K562 (cell line): ENCODE measurements around the gene TEX22. TPM values are rescaled to one million over a fixed set of nuclear protein-coding genes. Genes with fewer than 3 reads are reported as not detected.

ENCODE experiments used
- CBFA2T2 ChIP-seq: fragments of 450-650 bp; conservative IDR thresholded peaks from 2 replicates; pipeline ENCODE4 v1.6.1; 2017; ENCODE audit warnings: mild to moderate bottlenecking
- FOXM1 ChIP-seq, 2 experiments: fragments of 450-650 bp in 1 of 2; sonication (generic) in 1 of 2; formaldehyde crosslinking in 1 of 2; IDR thresholded peaks; 2 replicates each; pipeline versions ENCODE4 v1.6.1 to v1.9.0; 2017 to 2022; ENCODE audit warnings: low read depth in 2 of 2, mild to moderate bottlenecking in 2 of 2, missing genetic modification reagents in 1 of 2, moderate library complexity in 1 of 2
- HNRNPK ChIP-seq: fragments of 200-400 bp; formaldehyde crosslinking; IDR thresholded peaks from one replicate; pipeline ENCODE4 v1.6.1; 2018; ENCODE audit warnings: mild to moderate bottlenecking, low read depth, low read length; ENCODE audit not compliant: poor library complexity, severe bottlenecking
- HNRNPUL1 ChIP-seq: fragments of 200-400 bp; formaldehyde crosslinking; IDR thresholded peaks from 2 replicates; pipeline ENCODE4 v1.6.1; 2017; ENCODE audit warnings: low read length
- MYBL2 ChIP-seq, 2 experiments: fragments of 450-650 bp in 1 of 2; sonication (generic) in 1 of 2; formaldehyde crosslinking in 1 of 2; IDR thresholded peaks; 2 replicates each; pipeline versions ENCODE4 v1.6.1 to v1.8.1; 2017 to 2022; ENCODE audit warnings: borderline replicate concordance in 1 of 2, inconsistent platforms in 1 of 2, low read depth in 1 of 2, mild to moderate bottlenecking in 1 of 2, missing genetic modification reagents in 1 of 2, moderate library complexity in 1 of 2
- RCOR1 ChIP-seq, 2 experiments: IDR thresholded peaks; 2 replicates each; pipeline ENCODE4 v1.6.1; 2012; ENCODE audit warnings: low read depth in 2 of 2, low read length in 2 of 2, borderline replicate concordance in 1 of 2, improper control_type of control experiment in 1 of 2
- TCFL5 ChIP-seq: fragments of 250-450 bp; sonication (Bioruptor Pico); conservative IDR thresholded peaks from 2 replicates; pipeline ENCODE4 v1.6.1; 2021; ENCODE audit warnings: mild to moderate bottlenecking, moderate library complexity, matching md5 sums
- TGIF2 ChIP-seq: sonication (generic); formaldehyde crosslinking; IDR thresholded peaks from 2 replicates; pipeline ENCODE4 v1.8.1; 2022; ENCODE audit warnings: mild to moderate bottlenecking, missing genetic modification reagents, moderate library complexity
- ZFP1 ChIP-seq: fragments of 450-650 bp; formaldehyde crosslinking; IDR thresholded peaks from 2 replicates; pipeline ENCODE4 v1.4.0; 2020; ENCODE audit warnings: mild to moderate bottlenecking, mixed read lengths
- ZFP36 ChIP-seq: fragments of 150-350 bp; IDR thresholded peaks from 2 replicates; pipeline ENCODE4 v1.6.1; 2018; ENCODE audit warnings: low read length, low read depth; ENCODE audit not compliant: partially characterized antibody
- ZFPM2 ChIP-seq: fragments of 250-450 bp; sonication (Bioruptor Pico); IDR thresholded peaks from 2 replicates; pipeline ENCODE4 v1.5.1; 2022; ENCODE audit warnings: mild to moderate bottlenecking
- polyA plus RNA-seq, 8 experiments: library from polyadenylated mRNA; depleted of rRNA in 4 of 8; stranded (reverse) in 5 of 8; unstranded in 3 of 8; fragments of >200 nt; fragmentation: Nextera tagmentation in 2 of 8; fragmentation: Illumina TruSeq in 1 of 8; extraction: Ambion mirVana in 2 of 8; extraction: Trizol in 1 of 8; gene quantifications; 2 replicates each; pipeline versions ENCODE4 v1.2.1 to v1.2.3, GENCODE V29; 2011 to 2014; ENCODE audit warnings: inconsistent platforms in 1 of 8, missing spikeins in 1 of 8
- total RNA-seq, 7 experiments: library from RNA; depleted of rRNA in 6 of 7; stranded (reverse); fragments of >200 nt in 6 of 7; fragmentation: Illumina TruSeq in 2 of 7; extraction: Trizol in 2 of 7; gene quantifications; 2 replicates each; pipeline versions ENCODE4 v1.2.1 to v1.2.3, GENCODE V29; 2011 to 2021; ENCODE audit warnings: low replicate concordance in 1 of 7
- TF ChIP-seq, protein P1 (sequence below): fragments of 200-400 bp; formaldehyde crosslinking; IDR thresholded peaks from 2 replicates; pipeline ENCODE4 v1.6.1; 2017; ENCODE audit warnings: mild to moderate bottlenecking, low read depth, low read length, moderate library complexity
- TF ChIP-seq, protein P2 (sequence below): fragments of 250-450 bp; sonication (Bioruptor Pico); IDR thresholded peaks from 2 replicates; pipeline ENCODE4 v1.5.0; 2021
- TF ChIP-seq, protein P3 (sequence below), 2 experiments: fragments of 200-800 bp in 1 of 2; sonication (Bioruptor generic) in 1 of 2; sonication (generic) in 1 of 2; formaldehyde crosslinking in 1 of 2; IDR thresholded peaks in 1 of 2; conservative IDR thresholded peaks in 1 of 2; 2 replicates each; pipeline versions ENCODE4 v1.5.0 to v1.6.1; 2016 to 2020; ENCODE audit warnings: missing compliant biosample characterization in 1 of 2, missing genetic modification characterization in 1 of 2, missing genetic modification reagents in 1 of 2
- TF ChIP-seq, protein P4 (sequence below): IDR thresholded peaks from 2 replicates; pipeline ENCODE4 v1.6.1; 2011; ENCODE audit not compliant: insufficient read length; ENCODE audit errors: extremely low read depth
- TF ChIP-seq, protein P5 (sequence below): fragments of 250-450 bp; sonication (Bioruptor Pico); IDR thresholded peaks from 2 replicates; pipeline ENCODE4 v1.6.1; 2021; ENCODE audit warnings: mild to moderate bottlenecking
- TF ChIP-seq, protein P6 (sequence below): sonication (generic); formaldehyde crosslinking; IDR thresholded peaks from 2 replicates; pipeline ENCODE4 v1.8.0; 2022; ENCODE audit warnings: mild to moderate bottlenecking, missing genetic modification reagents, borderline replicate concordance

Gene TEX22
- total and polyA plus RNA-seq, 9 of the 15 experiments (the other 6 are each of a cell fraction or from before 2014, with no cell fraction given), result 0.04 to 1.7 (median 0.23) TPM; not detected in 2

DNA sequence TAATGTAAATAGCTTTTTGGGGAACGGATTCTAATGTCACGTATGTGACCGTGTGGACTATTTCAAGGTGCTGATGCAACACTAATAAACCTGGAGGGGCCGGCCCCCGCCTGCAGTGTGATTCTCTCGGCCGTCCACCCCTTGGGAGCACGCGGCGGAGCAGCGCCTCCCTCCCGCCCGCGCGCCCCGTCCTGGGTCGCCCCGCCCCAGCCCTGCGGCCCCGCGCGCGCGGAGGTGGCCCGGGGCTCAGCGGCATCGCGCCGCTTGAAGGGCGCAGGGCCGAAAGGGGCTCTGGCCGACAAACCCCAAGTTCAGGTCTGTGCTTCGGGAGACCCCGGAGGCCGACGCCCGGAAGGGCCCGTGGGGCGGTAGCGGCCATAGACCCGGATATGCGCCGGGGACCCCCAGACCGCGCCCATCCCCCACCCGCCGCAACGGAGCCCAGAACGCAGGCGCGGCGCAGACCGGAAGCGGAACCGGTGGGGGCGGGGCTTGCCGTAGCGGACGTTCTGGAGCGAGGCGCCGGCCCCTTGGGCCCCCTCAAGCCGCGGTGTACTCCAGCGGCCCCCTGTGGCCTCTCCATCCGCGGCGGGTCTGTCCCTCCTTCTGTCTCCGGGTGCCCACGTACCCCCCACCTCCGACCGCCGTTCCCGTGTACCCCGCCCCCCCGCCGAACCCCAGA, at the start of gene TEX22 (continued):
- TF ChIP-seq TGIF2, result no peak
- TF ChIP-seq, protein P1, sequence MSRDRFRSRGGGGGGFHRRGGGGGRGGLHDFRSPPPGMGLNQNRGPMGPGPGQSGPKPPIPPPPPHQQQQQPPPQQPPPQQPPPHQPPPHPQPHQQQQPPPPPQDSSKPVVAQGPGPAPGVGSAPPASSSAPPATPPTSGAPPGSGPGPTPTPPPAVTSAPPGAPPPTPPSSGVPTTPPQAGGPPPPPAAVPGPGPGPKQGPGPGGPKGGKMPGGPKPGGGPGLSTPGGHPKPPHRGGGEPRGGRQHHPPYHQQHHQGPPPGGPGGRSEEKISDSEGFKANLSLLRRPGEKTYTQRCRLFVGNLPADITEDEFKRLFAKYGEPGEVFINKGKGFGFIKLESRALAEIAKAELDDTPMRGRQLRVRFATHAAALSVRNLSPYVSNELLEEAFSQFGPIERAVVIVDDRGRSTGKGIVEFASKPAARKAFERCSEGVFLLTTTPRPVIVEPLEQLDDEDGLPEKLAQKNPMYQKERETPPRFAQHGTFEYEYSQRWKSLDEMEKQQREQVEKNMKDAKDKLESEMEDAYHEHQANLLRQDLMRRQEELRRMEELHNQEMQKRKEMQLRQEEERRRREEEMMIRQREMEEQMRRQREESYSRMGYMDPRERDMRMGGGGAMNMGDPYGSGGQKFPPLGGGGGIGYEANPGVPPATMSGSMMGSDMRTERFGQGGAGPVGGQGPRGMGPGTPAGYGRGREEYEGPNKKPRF, result no peak
- TF ChIP-seq ZFPM2, result no peak
- no peak for TF ChIP-seq HNRNPK
- TF ChIP-seq, protein P2, sequence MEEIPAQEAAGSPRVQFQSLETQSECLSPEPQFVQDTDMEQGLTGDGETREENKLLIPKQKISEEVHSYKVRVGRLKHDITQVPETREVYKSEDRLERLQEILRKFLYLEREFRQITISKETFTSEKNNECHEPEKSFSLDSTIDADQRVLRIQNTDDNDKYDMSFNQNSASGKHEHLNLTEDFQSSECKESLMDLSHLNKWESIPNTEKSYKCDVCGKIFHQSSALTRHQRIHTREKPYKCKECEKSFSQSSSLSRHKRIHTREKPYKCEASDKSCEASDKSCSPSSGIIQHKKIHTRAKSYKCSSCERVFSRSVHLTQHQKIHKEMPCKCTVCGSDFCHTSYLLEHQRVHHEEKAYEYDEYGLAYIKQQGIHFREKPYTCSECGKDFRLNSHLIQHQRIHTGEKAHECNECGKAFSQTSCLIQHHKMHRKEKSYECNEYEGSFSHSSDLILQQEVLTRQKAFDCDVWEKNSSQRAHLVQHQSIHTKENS (CRISPR knock-in tag), result no peak
- no peak for TF ChIP-seq CBFA2T2
- no peak for TF ChIP-seq ZFP1 (CRISPR knock-in tag)
- TF ChIP-seq, protein P3, sequence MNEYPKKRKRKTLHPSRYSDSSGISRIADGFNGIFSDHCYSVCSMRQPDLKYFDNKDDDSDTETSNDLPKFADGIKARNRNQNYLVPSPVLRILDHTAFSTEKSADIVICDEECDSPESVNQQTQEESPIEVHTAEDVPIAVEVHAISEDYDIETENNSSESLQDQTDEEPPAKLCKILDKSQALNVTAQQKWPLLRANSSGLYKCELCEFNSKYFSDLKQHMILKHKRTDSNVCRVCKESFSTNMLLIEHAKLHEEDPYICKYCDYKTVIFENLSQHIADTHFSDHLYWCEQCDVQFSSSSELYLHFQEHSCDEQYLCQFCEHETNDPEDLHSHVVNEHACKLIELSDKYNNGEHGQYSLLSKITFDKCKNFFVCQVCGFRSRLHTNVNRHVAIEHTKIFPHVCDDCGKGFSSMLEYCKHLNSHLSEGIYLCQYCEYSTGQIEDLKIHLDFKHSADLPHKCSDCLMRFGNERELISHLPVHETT (CRISPR knock-in tag; conservative IDR thresholded peaks at IDR 0.05 in 1 of 2, IDR thresholded peaks at IDR 0.05 in 1 of 2), result peak in 1 of 2 experiments; percentile 67; a peak in 1 of 4 replicates
- TF ChIP-seq ZFP36, result no peak
- no peak for TF ChIP-seq FOXM1 (IDR thresholded peaks at IDR 0.05; ENCODE audit: low read depth)
- TF ChIP-seq FOXM1 (CRISPR knock-in tag; IDR thresholded peaks at IDR 0.05; ENCODE audit: low read depth), result no peak
- TF ChIP-seq MYBL2 (IDR thresholded peaks at IDR 0.05; ENCODE audit: low read depth), result no peak
- TF ChIP-seq MYBL2 (CRISPR knock-in tag; IDR thresholded peaks at IDR 0.05; ENCODE audit: borderline replicate concordance), result no peak
- TF ChIP-seq, protein P4, sequence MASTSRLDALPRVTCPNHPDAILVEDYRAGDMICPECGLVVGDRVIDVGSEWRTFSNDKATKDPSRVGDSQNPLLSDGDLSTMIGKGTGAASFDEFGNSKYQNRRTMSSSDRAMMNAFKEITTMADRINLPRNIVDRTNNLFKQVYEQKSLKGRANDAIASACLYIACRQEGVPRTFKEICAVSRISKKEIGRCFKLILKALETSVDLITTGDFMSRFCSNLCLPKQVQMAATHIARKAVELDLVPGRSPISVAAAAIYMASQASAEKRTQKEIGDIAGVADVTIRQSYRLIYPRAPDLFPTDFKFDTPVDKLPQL, result no peak
- TF ChIP-seq, protein P5, sequence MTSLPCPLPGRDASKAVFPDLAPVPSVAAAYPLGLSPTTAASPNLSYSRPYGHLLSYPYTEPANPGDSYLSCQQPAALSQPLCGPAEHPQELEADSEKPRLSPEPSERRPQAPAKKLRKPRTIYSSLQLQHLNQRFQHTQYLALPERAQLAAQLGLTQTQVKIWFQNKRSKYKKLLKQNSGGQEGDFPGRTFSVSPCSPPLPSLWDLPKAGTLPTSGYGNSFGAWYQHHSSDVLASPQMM (CRISPR knock-in tag), result no peak
- TF ChIP-seq, protein P6, sequence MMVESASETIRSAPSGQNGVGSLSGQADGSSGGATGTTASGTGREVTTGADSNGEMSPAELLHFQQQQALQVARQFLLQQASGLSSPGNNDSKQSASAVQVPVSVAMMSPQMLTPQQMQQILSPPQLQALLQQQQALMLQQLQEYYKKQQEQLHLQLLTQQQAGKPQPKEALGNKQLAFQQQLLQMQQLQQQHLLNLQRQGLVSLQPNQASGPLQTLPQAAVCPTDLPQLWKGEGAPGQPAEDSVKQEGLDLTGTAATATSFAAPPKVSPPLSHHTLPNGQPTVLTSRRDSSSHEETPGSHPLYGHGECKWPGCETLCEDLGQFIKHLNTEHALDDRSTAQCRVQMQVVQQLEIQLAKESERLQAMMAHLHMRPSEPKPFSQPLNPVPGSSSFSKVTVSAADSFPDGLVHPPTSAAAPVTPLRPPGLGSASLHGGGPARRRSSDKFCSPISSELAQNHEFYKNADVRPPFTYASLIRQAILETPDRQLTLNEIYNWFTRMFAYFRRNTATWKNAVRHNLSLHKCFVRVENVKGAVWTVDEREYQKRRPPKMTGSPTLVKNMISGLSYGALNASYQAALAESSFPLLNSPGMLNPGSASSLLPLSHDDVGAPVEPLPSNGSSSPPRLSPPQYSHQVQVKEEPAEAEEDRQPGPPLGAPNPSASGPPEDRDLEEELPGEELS (CRISPR knock-in tag), result no peak
- TF ChIP-seq HNRNPUL1, result no peak
- no peak for TF ChIP-seq TCFL5
- TF ChIP-seq RCOR1 (IDR thresholded peaks at IDR 0.05; ENCODE audit: borderline replicate concordance in 1 of 2, low read depth in 2 of 2, low read length in 2 of 2), result no peak
